K562 (cell line): ENCODE measurements around the gene MYO18B. TPM values are rescaled to one million over a fixed set of nuclear protein-coding genes. Genes with fewer than 3 reads are reported as not detected.

Source experiments
- ATAC-seq: fragments of 200-7000 bp; cut with Tn5 transposase; 3 replicates; pipeline ENCODE4 v1.9.1; 2020; ENCODE audit warnings: moderate library complexity
- BruUV-seq: library from RNA; stranded (reverse); fragments of 400-500 nt; replicated peaks from 2 replicates; lab custom pipeline; 2021; lab: Mats Ljungman, UMichigan
- CTCF ChIA-PET: fragments of 300-600 bp; formaldehyde crosslinking; extraction: SDS; loops from one replicate; lab custom pipeline; 2021; ENCODE audit warnings: low intra/inter-chr PET ratio; lab: Yijun Ruan, JAX
- POLR2A ChIA-PET: fragments of 300-600, 350-650 bp; sonication (Branson Sonifier 250); formaldehyde crosslinking; extraction: SDS; loops from one replicate; lab custom pipeline; 2021; ENCODE audit warnings: antibody characterized with exemption, inconsistent platforms; lab: Yijun Ruan, JAX
- DNase-seq, 4 experiments: peaks; one replicate each; pipeline versions ENCODE4 v3.0.0 to v3.0.0-alpha.2; 2011 to 2018; ENCODE audit warnings: low spot score in 3 of 4, mixed read lengths in 3 of 4; ENCODE audit errors: extremely low read depth in 1 of 4
- FAIRE-seq: peaks from 2 replicates; lab custom pipeline; 2011; peaks lifted over from hg19 to GRCh38; lab: Jason Lieb, UNC
- H2AFZ ChIP-seq: 2 replicates; pipeline ENCODE4 v1.6.0; 2011; ENCODE audit warnings: low read depth, low read length, control low read depth, inconsistent platforms
- H3K27ac ChIP-seq: fragments of 200-600 bp; 3 replicates; pipeline ENCODE4 v1.8.0; 2011; ENCODE audit warnings: low read depth, mild to moderate bottlenecking, control low read depth, inconsistent platforms, low read length, moderate library complexity, mixed read lengths; ENCODE audit errors: extremely low read depth
- H3K27me3 ChIP-seq, 2 experiments: fragments of 300-600 bp in 1 of 2; 2 replicates in 1 of 2; 3 replicates in 1 of 2; pipeline versions ENCODE4 v1.6.0 to v1.8.0; 2011; ENCODE audit warnings: inconsistent platforms in 2 of 2, low read length in 2 of 2, mild to moderate bottlenecking in 1 of 2, mixed read lengths in 1 of 2, moderate library complexity in 1 of 2; ENCODE audit not compliant: control insufficient read depth in 2 of 2, insufficient read depth in 2 of 2
- H3K36me3 ChIP-seq: fragments of 300-600 bp; 3 replicates; pipeline ENCODE4 v1.8.0; 2011; ENCODE audit warnings: mild to moderate bottlenecking, low read length, inconsistent platforms; ENCODE audit not compliant: control insufficient read depth, insufficient read depth
- H3K4me1 ChIP-seq, 2 experiments: fragments of 200-600 bp in 1 of 2; replicated peaks in 1 of 2; 2 replicates in 1 of 2; 3 replicates in 1 of 2; pipeline versions ENCODE4 v1.5.1 to v1.8.0; 2011; ENCODE audit warnings: inconsistent platforms in 2 of 2, low read length in 2 of 2, mild to moderate bottlenecking in 1 of 2, mixed read lengths in 1 of 2, moderate library complexity in 1 of 2; ENCODE audit not compliant: control insufficient read depth in 2 of 2, insufficient read depth in 2 of 2
- H3K4me2 ChIP-seq: 2 replicates; pipeline ENCODE4 v1.6.1; 2011; ENCODE audit warnings: low read length, control low read depth, inconsistent platforms, mixed read lengths; ENCODE audit not compliant: insufficient read depth
- H3K4me3 ChIP-seq: fragments of 200-600 bp; sonication (generic), shearing (Covaris generic); 2 replicates; pipeline ENCODE4 v1.5.1; 2016; ENCODE audit warnings: control low read depth, inconsistent platforms
- H3K79me2 ChIP-seq: fragments of 200-600 bp; 3 replicates; pipeline ENCODE4 v1.8.0; 2011; ENCODE audit warnings: low read length, inconsistent platforms; ENCODE audit not compliant: control insufficient read depth, insufficient read depth
- H3K9ac ChIP-seq, 2 experiments: 2 replicates each; pipeline versions ENCODE4 v1.6.0 to v1.6.1; 2011; ENCODE audit warnings: low read depth in 2 of 2, low read length in 2 of 2, control low read depth in 1 of 2, inconsistent platforms in 1 of 2, mild to moderate bottlenecking in 1 of 2, mixed read lengths in 1 of 2; ENCODE audit not compliant: insufficient read depth in 1 of 2
- H3K9me1 ChIP-seq: one replicate; pipeline ENCODE4 v1.6.0; 2011; ENCODE audit warnings: inconsistent platforms, mild to moderate bottlenecking, low read length, moderate library complexity; ENCODE audit not compliant: control insufficient read depth, insufficient read depth
- H3K9me3 ChIP-seq: replicated peaks from 2 replicates; pipeline ENCODE4 v1.5.1; 2011; ENCODE audit warnings: low read depth, low read length, inconsistent platforms; ENCODE audit not compliant: control insufficient read depth, insufficient read depth
- H4K20me1 ChIP-seq: replicated peaks from 2 replicates; pipeline ENCODE4 v1.6.1; 2011; ENCODE audit warnings: low read length, inconsistent platforms, mixed read lengths; ENCODE audit not compliant: control insufficient read depth, insufficient read depth
- CCAR2 ChIP-seq: fragments of 200-400 bp; formaldehyde crosslinking; IDR thresholded peaks from 2 replicates; pipeline ENCODE4 v1.6.1; 2017; ENCODE audit warnings: mild to moderate bottlenecking, low read depth, low read length
- FOXJ3 ChIP-seq: sonication (generic); formaldehyde crosslinking; IDR thresholded peaks from 2 replicates; pipeline ENCODE4 v1.4.0; 2020; ENCODE audit warnings: mild to moderate bottlenecking, missing genetic modification reagents
- HMGN3 ChIP-seq: IDR thresholded peaks from 2 replicates; pipeline ENCODE4 v1.6.1; 2011; ENCODE audit warnings: borderline replicate concordance, low read depth, mild to moderate bottlenecking, mixed read lengths, low read length; ENCODE audit not compliant: insufficient read length; ENCODE audit errors: extremely low read depth
- KHSRP ChIP-seq: fragments of 450-650 bp; IDR thresholded peaks from 2 replicates; pipeline ENCODE4 v1.6.1; 2017
- LARP7 ChIP-seq: fragments of 450-650 bp; IDR thresholded peaks from 2 replicates; pipeline ENCODE4 v1.6.1; 2016
- PCBP2 ChIP-seq: fragments of 200-400 bp; formaldehyde crosslinking; IDR thresholded peaks from 2 replicates; pipeline ENCODE4 v1.6.1; 2018; ENCODE audit warnings: low read length, low read depth, mild to moderate bottlenecking, moderate library complexity; ENCODE audit not compliant: poor library complexity, severe bottlenecking
- ZNF766 ChIP-seq: fragments of 200-800 bp; sonication (Bioruptor generic); conservative IDR thresholded peaks from 2 replicates; pipeline ENCODE4 v1.6.1; 2016; ENCODE audit warnings: missing genetic modification characterization, missing compliant biosample characterization
- WGBS: fragments of 100-300 bp; shearing (Covaris generic); methylation state at CpG from one replicate; pipeline ENCODE4 v1.1.6; 2016; ENCODE audit warnings: low coverage, mixed read lengths; ENCODE audit not compliant: insufficient coverage; ENCODE audit errors: missing lambda C conversion rate; 5-methylcytosine and 5-hydroxymethylcytosine counted together
- in situ Hi-C: fragments of 300-500 bp; cut with MboI; formaldehyde crosslinking; loops from 4 replicates; pipeline ENCODE4 v1.15.0; 2018; ENCODE audit warnings: inconsistent platforms, mixed read lengths
- intact Hi-C: fragments of 100-400 bp; cut with micrococcal nuclease; formaldehyde crosslinking; loops from 2 replicates; pipeline ENCODE4 v1.14.2; 2022
- polyA plus RNA-seq, 8 experiments: library from polyadenylated mRNA; depleted of rRNA in 4 of 8; stranded (reverse) in 5 of 8; unstranded in 3 of 8; fragments of >200 nt; fragmentation: Nextera tagmentation in 2 of 8; fragmentation: Illumina TruSeq in 1 of 8; extraction: Ambion mirVana in 2 of 8; extraction: Trizol in 1 of 8; gene quantifications; 2 replicates each; pipeline versions ENCODE4 v1.2.1 to v1.2.3, GENCODE V29; 2011 to 2014; ENCODE audit warnings: inconsistent platforms in 1 of 8, missing spikeins in 1 of 8
- total RNA-seq, 7 experiments: library from RNA; depleted of rRNA in 6 of 7; stranded (reverse); fragments of >200 nt in 6 of 7; fragmentation: Illumina TruSeq in 2 of 7; extraction: Trizol in 2 of 7; gene quantifications; 2 replicates each; pipeline versions ENCODE4 v1.2.1 to v1.2.3, GENCODE V29; 2011 to 2021; ENCODE audit warnings: low replicate concordance in 1 of 7
- TF ChIP-seq, protein P1 (sequence below): fragments of 450-650 bp; IDR thresholded peaks from 2 replicates; pipeline ENCODE4 v1.7.1; 2018; ENCODE audit warnings: mild to moderate bottlenecking, low read depth; ENCODE audit not compliant: partially characterized antibody
- TF ChIP-seq, protein P2 (sequence below): fragments of 250-450 bp; sonication (Bioruptor Pico); IDR thresholded peaks from 2 replicates; pipeline ENCODE4 v1.4.0; 2020; ENCODE audit warnings: borderline replicate concordance

The MYO18B gene
- total and polyA plus RNA-seq, 9 of the 15 experiments (the other 6 are each of a cell fraction or from before 2014, with no cell fraction given), result 0.06 to 7.0 (median 4.3) TPM

DNA sequence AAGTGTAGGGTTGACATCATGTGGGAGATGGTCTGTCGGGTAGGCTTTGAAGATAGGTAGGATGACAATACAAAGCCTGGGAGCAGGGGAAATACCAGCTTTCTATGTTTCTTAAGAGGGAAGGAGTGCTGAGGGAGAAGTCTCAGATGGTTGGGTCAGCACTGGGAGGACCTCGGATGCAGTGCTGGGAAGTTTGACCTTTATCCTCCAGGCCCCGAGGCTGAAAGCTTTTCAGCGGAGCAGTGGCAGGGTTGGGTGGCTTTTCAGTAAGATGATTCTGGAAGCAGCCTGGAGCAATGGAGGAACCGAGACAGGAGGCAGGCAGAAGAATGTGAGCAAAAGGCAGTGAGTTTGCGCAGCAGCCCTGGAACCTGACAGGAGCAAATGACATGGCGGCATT lies 43.5 kb upstream of the MYO18B start (continued):
- no peak for TF ChIP-seq HMGN3
- no peak for TF ChIP-seq CCAR2

DNA sequence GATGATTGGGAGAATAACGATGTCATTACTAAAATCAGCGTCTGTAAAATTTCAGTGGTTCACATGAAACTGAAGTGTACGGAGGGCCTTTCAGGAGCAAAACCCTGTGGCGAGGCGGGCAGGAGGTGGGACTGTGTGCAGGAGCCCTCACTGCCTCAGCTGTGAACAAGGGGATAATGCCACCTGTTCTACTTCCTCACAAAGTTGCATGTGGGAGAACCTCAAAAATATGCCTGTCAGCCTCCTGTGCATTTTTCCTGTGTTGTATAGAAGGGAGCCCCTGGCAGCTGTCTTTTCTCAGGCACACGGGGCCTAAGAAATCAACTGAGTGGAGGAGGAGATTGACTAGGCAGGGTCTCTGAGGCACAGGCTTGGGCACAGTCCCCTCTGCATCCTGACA lies 43.0 kb upstream of the MYO18B start:
- Histone ChIP-seq H3K9me3 (no peaks in the 10 kb centered on the region), H3K4me2 (no peak overlapping the region)
- TF ChIP-seq, protein P1, sequence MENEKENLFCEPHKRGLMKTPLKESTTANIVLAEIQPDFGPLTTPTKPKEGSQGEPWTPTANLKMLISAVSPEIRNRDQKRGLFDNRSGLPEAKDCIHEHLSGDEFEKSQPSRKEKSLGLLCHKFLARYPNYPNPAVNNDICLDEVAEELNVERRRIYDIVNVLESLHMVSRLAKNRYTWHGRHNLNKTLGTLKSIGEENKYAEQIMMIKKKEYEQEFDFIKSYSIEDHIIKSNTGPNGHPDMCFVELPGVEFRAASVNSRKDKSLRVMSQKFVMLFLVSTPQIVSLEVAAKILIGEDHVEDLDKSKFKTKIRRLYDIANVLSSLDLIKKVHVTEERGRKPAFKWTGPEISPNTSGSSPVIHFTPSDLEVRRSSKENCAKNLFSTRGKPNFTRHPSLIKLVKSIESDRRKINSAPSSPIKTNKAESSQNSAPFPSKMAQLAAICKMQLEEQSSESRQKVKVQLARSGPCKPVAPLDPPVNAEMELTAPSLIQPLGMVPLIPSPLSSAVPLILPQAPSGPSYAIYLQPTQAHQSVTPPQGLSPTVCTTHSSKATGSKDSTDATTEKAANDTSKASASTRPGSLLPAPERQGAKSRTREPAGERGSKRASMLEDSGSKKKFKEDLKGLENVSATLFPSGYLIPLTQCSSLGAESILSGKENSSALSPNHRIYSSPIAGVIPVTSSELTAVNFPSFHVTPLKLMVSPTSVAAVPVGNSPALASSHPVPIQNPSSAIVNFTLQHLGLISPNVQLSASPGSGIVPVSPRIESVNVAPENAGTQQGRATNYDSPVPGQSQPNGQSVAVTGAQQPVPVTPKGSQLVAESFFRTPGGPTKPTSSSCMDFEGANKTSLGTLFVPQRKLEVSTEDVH, result no peak
- TF ChIP-seq KHSRP, result no peak
- no peak for TF ChIP-seq LARP7
- TF ChIP-seq, protein P2, sequence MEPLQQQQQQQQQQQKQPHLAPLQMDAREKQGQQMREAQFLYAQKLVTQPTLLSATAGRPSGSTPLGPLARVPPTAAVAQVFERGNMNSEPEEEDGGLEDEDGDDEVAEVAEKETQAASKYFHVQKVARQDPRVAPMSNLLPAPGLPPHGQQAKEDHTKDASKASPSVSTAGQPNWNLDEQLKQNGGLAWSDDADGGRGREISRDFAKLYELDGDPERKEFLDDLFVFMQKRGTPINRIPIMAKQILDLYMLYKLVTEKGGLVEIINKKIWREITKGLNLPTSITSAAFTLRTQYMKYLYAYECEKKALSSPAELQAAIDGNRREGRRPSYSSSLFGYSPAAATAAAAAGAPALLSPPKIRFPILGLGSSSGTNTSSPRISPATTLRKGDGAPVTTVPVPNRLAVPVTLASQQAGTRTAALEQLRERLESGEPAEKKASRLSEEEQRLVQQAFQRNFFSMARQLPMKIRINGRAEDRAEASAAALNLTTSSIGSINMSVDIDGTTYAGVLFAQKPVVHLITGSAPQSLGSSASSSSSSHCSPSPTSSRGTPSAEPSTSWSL (CRISPR knock-in tag), result no peak
- TF ChIP-seq FOXJ3 (CRISPR knock-in tag), result no peak
- TF ChIP-seq ZNF766, result no peak
- no peak for TF ChIP-seq PCBP2
- TF ChIP-seq, all 486 proteins: peak for 0
- no peaks in the 10 kb centered on the region for H3K79me2 ChIP-seq
- CTCF ChIA-PET, result no interaction called here
- H3K9me1 ChIP-seq, result no peaks in the 10 kb centered on the region
- H3K4me1 ChIP-seq, result no peaks in the 10 kb centered on the region; a peak in 1 of 5 replicates
- in situ Hi-C loops, result no loop called here
- FAIRE-seq, result no peak
- DNase-seq, result no peak
- H4K20me1 ChIP-seq, result no peaks in the 10 kb centered on the region
- BruUV-seq, result no TSS peak
- H3K27ac ChIP-seq, result no peak overlapping the region
- no peak for ATAC-seq
- POLR2A ChIA-PET, result interaction anchor here (1.1 kb wide), 1 partner anchor 15 kb away, joined by 4 read pairs; no protein-coding TSS in a partner anchor
- 70% methylated on average over 6 of the region's 6 CpGs for WGBS
- H3K9ac ChIP-seq, result no peak overlapping the region
- no peak overlapping the region for H2AFZ ChIP-seq
- no peaks in the 10 kb centered on the region for H3K36me3 ChIP-seq
- no peak overlapping the region for H3K4me3 ChIP-seq
- intact Hi-C loops, result no loop called here
- H3K27me3 ChIP-seq, result no peaks in the 10 kb centered on the region
